ENCODE data around the gene GPA33. TPM values are rescaled to one million over a fixed set of nuclear protein-coding genes. Genes with fewer than 3 reads are reported as not detected.

The GPA33 gene
- total RNA-seq, 1 donor: not detected

GRCh38 chr1:167119696-167120095, 29.5 kb upstream of the GPA33 start:
- no peak overlapping the region for H2AFZ ChIP-seq (ENCODE audit: low read length)
- no peaks in the 10 kb centered on the region for H3K36me3 ChIP-seq (ENCODE audit: insufficient read depth, low read length)
- H3K4me1 ChIP-seq (ENCODE audit: insufficient read depth, low read length): no peaks in the 10 kb centered on the region
- no peaks in the 10 kb centered on the region for H3K9me3 ChIP-seq (ENCODE audit: low read depth, low read length)
- H3K4me2 ChIP-seq (ENCODE audit: insufficient read depth, low read length): no peak overlapping the region
- H4K20me1 ChIP-seq (ENCODE audit: insufficient read depth, low read length): no peaks in the 10 kb centered on the region
- no peaks in the 10 kb centered on the region for H3K79me2 ChIP-seq (ENCODE audit: insufficient read depth, low read length)
- no peak for DNase-seq (ENCODE audit: insufficient read length, low spot score, missing footprints)
- TF ChIP-seq CTCF (IDR thresholded peaks at IDR 0.05; ENCODE audit: extremely low read depth, low read depth, low read length): no peak
- no peak overlapping the region for H3K27ac ChIP-seq (ENCODE audit: low read depth, low read length)
- H3K4me3 ChIP-seq (ENCODE audit: insufficient read depth, low read length): no peak overlapping the region
- H3K27me3 ChIP-seq (ENCODE audit: insufficient read depth, low read length): peaks cover 3% of the 10 kb centered on the region

- Histone ChIP-seq H4K20me1 (ENCODE audit: insufficient read depth, low read length) (no peaks in the 10 kb centered on the region), H2AFZ (ENCODE audit: low read length) (no peak overlapping the region), H3K4me3 (ENCODE audit: insufficient read depth, low read length) (no peak overlapping the region), H3K4me2 (ENCODE audit: insufficient read depth, low read length) (no peak overlapping the region), H3K79me2 (ENCODE audit: insufficient read depth, low read length) (no peaks in the 10 kb centered on the region), H3K27ac (ENCODE audit: low read depth, low read length) (no peak overlapping the region), H3K27me3 (ENCODE audit: insufficient read depth, low read length) (peaks cover 3% of the 10 kb centered on the region), H3K4me1 (ENCODE audit: insufficient read depth, low read length) (no peaks in the 10 kb centered on the region), H3K36me3 (ENCODE audit: insufficient read depth, low read length) (no peaks in the 10 kb centered on the region), H3K9me3 (ENCODE audit: low read depth, low read length) (no peaks in the 10 kb centered on the region)
- no peak for DNase-seq (ENCODE audit: insufficient read length, low spot score, missing footprints)
- no peak for TF ChIP-seq CTCF (IDR thresholded peaks at IDR 0.05; ENCODE audit: extremely low read depth, low read depth, low read length)
Observed at GRCh38 chr1:167118188-167118587, 28.0 kb upstream of the GPA33 start.

GRCh38 chr1:167117225-167117624, 27.0 kb upstream of the GPA33 start:
- DNase-seq (ENCODE audit: insufficient read length, low spot score, missing footprints): no peak
- Histone ChIP-seq H3K4me3 (ENCODE audit: insufficient read depth, low read length) (no peak overlapping the region), H3K27ac (ENCODE audit: low read depth, low read length) (no peak overlapping the region), H3K4me2 (ENCODE audit: insufficient read depth, low read length) (no peak overlapping the region), H3K79me2 (ENCODE audit: insufficient read depth, low read length) (no peaks in the 10 kb centered on the region), H3K36me3 (ENCODE audit: insufficient read depth, low read length) (no peaks in the 10 kb centered on the region), H3K27me3 (ENCODE audit: insufficient read depth, low read length) (peaks cover 3% of the 10 kb centered on the region), H2AFZ (ENCODE audit: low read length) (no peak overlapping the region), H3K9me3 (ENCODE audit: low read depth, low read length) (no peaks in the 10 kb centered on the region), H3K4me1 (ENCODE audit: insufficient read depth, low read length) (no peaks in the 10 kb centered on the region), H4K20me1 (ENCODE audit: insufficient read depth, low read length) (no peaks in the 10 kb centered on the region)
- no peak for TF ChIP-seq CTCF (IDR thresholded peaks at IDR 0.05; ENCODE audit: extremely low read depth, low read depth, low read length)

- Histone ChIP-seq H3K4me2 (ENCODE audit: insufficient read depth, low read length) (no peak overlapping the region), H3K9me3 (ENCODE audit: low read depth, low read length) (no peaks in the 10 kb centered on the region), H3K27ac (ENCODE audit: low read depth, low read length) (no peak overlapping the region), H3K4me1 (ENCODE audit: insufficient read depth, low read length) (no peaks in the 10 kb centered on the region), H2AFZ (ENCODE audit: low read length) (no peak overlapping the region), H3K4me3 (ENCODE audit: insufficient read depth, low read length) (no peak overlapping the region), H3K36me3 (ENCODE audit: insufficient read depth, low read length) (no peaks in the 10 kb centered on the region), H3K27me3 (ENCODE audit: insufficient read depth, low read length) (peaks cover 3% of the 10 kb centered on the region), H4K20me1 (ENCODE audit: insufficient read depth, low read length) (no peaks in the 10 kb centered on the region), H3K79me2 (ENCODE audit: insufficient read depth, low read length) (no peaks in the 10 kb centered on the region)
- TF ChIP-seq CTCF (IDR thresholded peaks at IDR 0.05; ENCODE audit: extremely low read depth, low read depth, low read length): no peak
- DNase-seq (ENCODE audit: insufficient read length, low spot score, missing footprints): no peak
Observed at GRCh38 chr1:167116174-167116573, 26.0 kb upstream of the GPA33 start.
